ENCODE measurements around the gene ZG16B. TPM values are rescaled to one million over a fixed set of nuclear protein-coding genes. Genes with fewer than 3 reads are reported as not detected.

The ZG16B gene
- total RNA-seq, 1 experiment from 2014 or later, result 8.6 TPM

DNA sequence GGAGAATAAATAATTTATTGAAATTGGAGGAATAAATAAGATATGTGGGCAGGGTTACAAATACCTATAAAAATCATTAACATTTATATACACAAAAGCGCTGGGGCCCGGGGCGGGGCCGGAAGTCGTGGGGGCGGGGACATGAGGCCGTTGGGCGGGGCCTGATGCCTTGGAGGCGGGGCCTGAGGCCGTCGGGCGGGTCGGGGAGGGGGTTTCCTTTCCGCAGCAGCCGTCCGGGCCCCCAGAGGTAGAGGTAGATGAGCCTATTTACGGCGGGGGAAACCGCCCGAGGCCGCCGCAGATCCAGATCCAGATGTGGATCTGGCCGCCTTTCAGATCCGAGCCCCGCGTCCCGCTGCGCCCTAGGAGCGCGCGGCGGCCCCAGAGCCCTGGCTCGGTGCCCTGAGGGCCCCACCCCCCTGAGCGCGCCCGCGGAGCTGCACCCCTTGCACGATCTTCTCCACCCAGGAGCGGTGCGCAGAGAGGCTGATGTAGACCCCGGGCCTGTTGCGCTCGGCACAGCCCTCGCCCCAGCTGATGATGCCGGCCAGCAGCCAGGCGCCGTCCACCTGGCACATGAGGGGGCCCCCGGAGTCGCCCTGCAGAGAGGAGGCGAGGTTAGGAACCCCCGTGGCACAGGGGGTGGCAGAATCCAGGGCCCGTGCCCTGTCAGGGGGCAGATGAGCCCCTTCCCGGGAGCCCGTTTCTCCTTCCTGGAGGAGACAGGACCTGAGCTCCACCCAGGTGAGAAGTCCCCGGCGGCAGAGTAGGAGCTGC is 22.8 kb downstream of the ZG16B start:
- Histone ChIP-seq H3K9me2 (replicated peaks; ENCODE audit: low read length) (no peaks in the 10 kb centered on the region), H3K9ac (ENCODE audit: low read length) (no peak overlapping the region), H3F3A (ENCODE audit: low read length, unreplicated experiment) (no peaks in the 10 kb centered on the region), H3K27me3 (ENCODE audit: low read length) (no peaks in the 10 kb centered on the region), H3K4me2 (ENCODE audit: low read length) (no peak overlapping the region), H3K79me2 (ENCODE audit: low read length) (peaks cover 6% of the 10 kb centered on the region; the same call in 1 of the 2 replicates), H3K4me3 (ENCODE audit: low read length) (no peak overlapping the region), H4K20me1 (ENCODE audit: low read length) (no peaks in the 10 kb centered on the region), H3K9me3 (ENCODE audit: low read length) (no peaks in the 10 kb centered on the region), H3K36me3 (ENCODE audit: low read depth, low read length) (0 out of 2 replicates have a peak, but pooled peaks cover 3% of the 10 kb centered on the region), H3K4me1 (ENCODE audit: insufficient read depth, low read length) (peaks cover 7% of the 10 kb centered on the region; the same call in 1 of the 2 replicates), H3K27ac (ENCODE audit: low read length) (no peak overlapping the region), H2AFZ (ENCODE audit: low read length) (no peak overlapping the region)
- intact Hi-C loops (cut with micrococcal nuclease), result no loop called here
- no peak for DNase-seq
- ATAC-seq, result no peak
- no TSS peak for BruUV-seq (replicated peaks)
- ChIA-PET CTCF (no interaction called here), POLR2A (ENCODE audit: unreplicated experiment) (no interaction called here)
- no peak for TF ChIP-seq EZH2phosphoT487 (IDR thresholded peaks at IDR 0.05; ENCODE audit: borderline replicate concordance, low read length)
- no peak for TF ChIP-seq EZH2 (IDR thresholded peaks at IDR 0.05; ENCODE audit: low read length, unreplicated experiment)
- TF ChIP-seq, protein P1, sequence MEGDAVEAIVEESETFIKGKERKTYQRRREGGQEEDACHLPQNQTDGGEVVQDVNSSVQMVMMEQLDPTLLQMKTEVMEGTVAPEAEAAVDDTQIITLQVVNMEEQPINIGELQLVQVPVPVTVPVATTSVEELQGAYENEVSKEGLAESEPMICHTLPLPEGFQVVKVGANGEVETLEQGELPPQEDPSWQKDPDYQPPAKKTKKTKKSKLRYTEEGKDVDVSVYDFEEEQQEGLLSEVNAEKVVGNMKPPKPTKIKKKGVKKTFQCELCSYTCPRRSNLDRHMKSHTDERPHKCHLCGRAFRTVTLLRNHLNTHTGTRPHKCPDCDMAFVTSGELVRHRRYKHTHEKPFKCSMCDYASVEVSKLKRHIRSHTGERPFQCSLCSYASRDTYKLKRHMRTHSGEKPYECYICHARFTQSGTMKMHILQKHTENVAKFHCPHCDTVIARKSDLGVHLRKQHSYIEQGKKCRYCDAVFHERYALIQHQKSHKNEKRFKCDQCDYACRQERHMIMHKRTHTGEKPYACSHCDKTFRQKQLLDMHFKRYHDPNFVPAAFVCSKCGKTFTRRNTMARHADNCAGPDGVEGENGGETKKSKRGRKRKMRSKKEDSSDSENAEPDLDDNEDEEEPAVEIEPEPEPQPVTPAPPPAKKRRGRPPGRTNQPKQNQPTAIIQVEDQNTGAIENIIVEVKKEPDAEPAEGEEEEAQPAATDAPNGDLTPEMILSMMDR (conservative IDR thresholded peaks at IDR 0.05; ENCODE audit: low read depth, low read length), result no peak

DNA sequence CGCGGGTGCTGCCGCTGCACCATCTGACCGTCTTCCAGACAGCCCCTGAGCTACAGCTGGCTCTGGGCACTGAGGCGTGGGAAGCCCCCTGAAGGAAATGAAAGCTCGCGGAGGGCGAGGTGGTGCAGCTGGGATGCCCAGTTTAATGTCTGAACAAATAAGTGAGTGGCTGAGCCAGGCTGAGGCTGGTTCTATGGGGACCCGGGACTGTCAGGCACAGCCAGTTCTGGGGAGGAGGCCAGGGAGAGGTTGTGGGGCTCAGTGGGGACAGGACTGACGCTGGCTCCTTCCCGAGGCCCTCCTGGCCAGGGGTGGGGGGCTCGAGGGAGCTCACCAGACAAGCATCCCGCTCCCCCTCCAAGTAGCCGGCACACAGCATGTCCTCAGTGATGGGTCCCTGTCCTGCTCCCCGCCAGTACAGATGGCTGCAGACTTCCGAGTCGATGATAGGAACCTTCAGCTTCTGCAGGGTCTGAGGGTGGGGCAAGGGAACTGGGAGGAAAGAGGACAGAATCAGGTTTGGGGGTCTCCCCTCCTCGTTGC is 23.5 kb downstream of the ZG16B start:
- CTCF ChIA-PET, result no interaction called here
- Histone ChIP-seq H4K20me1 (ENCODE audit: low read length) (no peaks in the 10 kb centered on the region), H3K9me3 (ENCODE audit: low read length) (no peaks in the 10 kb centered on the region)

GRCh38 chr16:2854700-2855309 is 24.7 kb downstream of the ZG16B start:
- BruUV-seq (replicated peaks), result no TSS peak
- H3K9me2 ChIP-seq (replicated peaks; ENCODE audit: low read length), result no peaks in the 10 kb centered on the region
- TF ChIP-seq EZH2 (IDR thresholded peaks at IDR 0.05; ENCODE audit: low read length, unreplicated experiment), result no peak
- TF ChIP-seq, protein P1 (conservative IDR thresholded peaks at IDR 0.05; ENCODE audit: low read depth, low read length), result peak; percentile 79
- no peaks in the 10 kb centered on the region for H4K20me1 ChIP-seq (ENCODE audit: low read length)
- H2AFZ ChIP-seq (ENCODE audit: low read length), result no peak overlapping the region
- peaks cover 6% of the 10 kb centered on the region; the same call in 1 of the 2 replicates for H3K79me2 ChIP-seq (ENCODE audit: low read length)
- no peak overlapping the region for H3K9ac ChIP-seq (ENCODE audit: low read length)
- no peak for ATAC-seq
- H3K9me3 ChIP-seq (ENCODE audit: low read length), result no peaks in the 10 kb centered on the region
- H3F3A ChIP-seq (ENCODE audit: low read length, unreplicated experiment), result no peaks in the 10 kb centered on the region
- H3K4me3 ChIP-seq (ENCODE audit: low read length), result no peak overlapping the region
- H3K27me3 ChIP-seq (ENCODE audit: low read length), result no peaks in the 10 kb centered on the region
- ChIA-PET POLR2A (ENCODE audit: unreplicated experiment) (no interaction called here), CTCF (interaction anchor here (0.6 kb wide), 2 partner anchors 13 to 28 kb away, joined by 3 to 4 read pairs; partner anchors contain the start of gene FLYWCH2)
- intact Hi-C loops (cut with micrococcal nuclease), result loop anchor here (1.0 kb wide), 1 partner anchor 13 kb away; no protein-coding TSS in a partner anchor
- H3K4me2 ChIP-seq (ENCODE audit: low read length), result no peak overlapping the region
- DNase-seq, result peak; percentile 51
- H3K36me3 ChIP-seq (ENCODE audit: low read depth, low read length), result 0 out of 2 replicates have a peak, but pooled peaks cover 3% of the 10 kb centered on the region
- H3K4me1 ChIP-seq (ENCODE audit: insufficient read depth, low read length), result peaks cover 21% of the 10 kb centered on the region
- no peak overlapping the region for H3K27ac ChIP-seq (ENCODE audit: low read length)

More for the DNA sequence above, 23.5 kb downstream of the ZG16B start:
- H3K27ac ChIP-seq (ENCODE audit: low read length), result no peak overlapping the region
- H3K9me2 ChIP-seq (replicated peaks; ENCODE audit: low read length), result no peaks in the 10 kb centered on the region
- H3K27me3 ChIP-seq (ENCODE audit: low read length), result no peaks in the 10 kb centered on the region
- H3F3A ChIP-seq (ENCODE audit: low read length, unreplicated experiment), result no peaks in the 10 kb centered on the region
- 0 out of 2 replicates have a peak, but pooled peaks cover 3% of the 10 kb centered on the region for H3K36me3 ChIP-seq (ENCODE audit: low read depth, low read length)
- H3K4me3 ChIP-seq (ENCODE audit: low read length), result no peak overlapping the region
- H3K79me2 ChIP-seq (ENCODE audit: low read length), result peaks cover 6% of the 10 kb centered on the region; the same call in 1 of the 2 replicates
- POLR2A ChIA-PET (ENCODE audit: unreplicated experiment), result no interaction called here
- TF ChIP-seq EZH2phosphoT487 (IDR thresholded peaks at IDR 0.05; ENCODE audit: borderline replicate concordance, low read length) (no peak), EZH2 (IDR thresholded peaks at IDR 0.05; ENCODE audit: low read length, unreplicated experiment) (no peak)
- no peak for DNase-seq
- intact Hi-C loops (cut with micrococcal nuclease), result loop anchor here (1.0 kb wide), 1 partner anchor 15 kb away; no protein-coding TSS in a partner anchor
- H3K4me1 ChIP-seq (ENCODE audit: insufficient read depth, low read length), result peaks cover 12% of the 10 kb centered on the region
- BruUV-seq (replicated peaks), result no TSS peak
- no peak overlapping the region for H2AFZ ChIP-seq (ENCODE audit: low read length)
- no peak overlapping the region for H3K4me2 ChIP-seq (ENCODE audit: low read length)
- no peak overlapping the region for H3K9ac ChIP-seq (ENCODE audit: low read length)
- no peak for ATAC-seq

All from PC-3 (cell line).